GM21367 (cell line): ENCODE data around the gene AKR1C8.

Experiments
- ATAC-seq: cut with Tn5 transposase; IDR thresholded peaks from one replicate; pipeline ENCODE4 v1.9.1; 2021; ENCODE audit not compliant: unreplicated experiment

The AKR1C8 gene

GRCh38 chr10:5108658-5109416 lies 76.1 kb downstream of the AKR1C8 start:
- ATAC-seq = no peak

GRCh38 chr10:5107860-5108526 lies 77.0 kb downstream of the AKR1C8 start:
- no peak for ATAC-seq

- no peak for ATAC-seq
Measured at GRCh38 chr10:5106553-5106952, 78.4 kb downstream of the AKR1C8 start.

- no peak for ATAC-seq
Measured at GRCh38 chr10:5105626-5106025, 79.3 kb downstream of the AKR1C8 start.
